Stimulated activated CD8-positive, alpha-beta memory T cell treated with anti-CD3 and anti-CD28 coated beads, Interleukin-4, amount 100 ng/mL, for 4 hours (primary cell): ENCODE data around the gene IP6K1.
A peak's percentile ranks its signal among the peaks of the same experiment; 100 is the strongest.
"Not testable (repeated sequence)": the region's sequence is repeated elsewhere in the genome, so short reads cannot be mapped to it uniquely, and the experiment has no call there.

Experiments
- DNase-seq, 2 donors: peaks; one replicate each; pipeline ENCODE4 v3.0.0-alpha.2; 2020; ENCODE audit warnings: low read depth in 2 of 2, low spot score in 1 of 2

IP6K1 gene

GRCh38 chr3:49712631-49713317, 73.6 kb downstream of the IP6K1 start:
- DNase-seq: no peak

- no peak for DNase-seq
Measured at GRCh38 chr3:49712166-49712565, 74.2 kb downstream of the IP6K1 start.

DNA sequence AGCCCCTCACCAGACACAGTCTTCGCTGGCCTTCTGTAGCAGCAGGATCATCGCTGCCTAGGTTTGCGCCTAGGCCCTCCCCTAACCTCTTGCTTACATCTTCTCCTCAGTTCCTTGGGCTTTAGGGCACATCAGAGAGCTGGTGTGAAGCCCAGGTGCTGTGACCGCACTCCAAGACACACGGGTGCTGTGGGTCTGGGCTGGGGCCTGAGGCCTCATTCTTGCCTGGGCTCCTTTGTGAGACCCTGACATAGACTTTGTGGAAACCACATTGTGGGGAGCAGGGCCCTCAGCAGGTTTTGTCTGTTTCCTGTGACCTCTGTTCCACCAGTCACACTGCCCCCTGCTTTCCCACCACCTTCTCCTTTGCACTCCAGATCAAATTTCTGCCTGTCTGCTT, 74.9 kb downstream of the IP6K1 start:
- no peak for DNase-seq

DNA sequence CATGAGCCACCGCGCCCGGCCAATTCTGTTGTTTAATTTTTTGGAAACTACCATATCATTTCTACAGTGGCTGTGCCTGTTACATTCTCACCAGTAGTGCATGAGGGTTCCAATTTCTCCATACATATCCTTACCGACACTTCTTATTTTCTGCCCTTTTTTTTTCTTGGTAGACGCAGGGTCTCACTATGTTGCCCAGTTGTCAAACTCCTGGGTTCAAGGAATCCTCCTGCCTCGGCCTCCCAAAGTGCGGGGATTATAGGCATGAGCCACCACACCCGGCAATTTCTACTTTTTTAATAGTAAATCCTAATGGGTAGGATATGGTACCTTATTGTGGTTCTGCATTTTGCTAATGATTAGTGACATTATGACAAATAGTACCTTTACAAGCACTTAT, 76.5 kb downstream of the IP6K1 start:
- no peak for DNase-seq

DNA sequence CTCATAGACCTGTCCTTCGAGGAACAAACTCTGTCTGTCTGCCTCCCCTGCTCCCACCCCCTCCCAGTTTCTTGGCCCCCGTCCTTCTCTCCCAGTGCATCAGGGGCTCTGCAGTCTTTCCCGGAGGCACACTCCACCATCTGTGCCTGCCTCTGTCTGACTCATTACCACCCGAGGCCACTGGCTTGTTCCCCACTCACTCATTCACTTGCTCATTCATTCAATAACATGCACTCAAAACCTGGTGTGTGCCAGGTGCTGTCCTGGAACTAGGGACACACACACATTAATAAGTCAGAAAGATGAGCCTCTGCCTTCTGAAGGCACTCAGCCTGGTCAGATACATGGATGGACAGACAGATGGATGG, 79.2 kb downstream of the IP6K1 start:
- no peak for DNase-seq

GRCh38 chr3:49706456-49707112, 79.8 kb downstream of the IP6K1 start:
- DNase-seq: no peak

- no peak for DNase-seq
Measured at GRCh38 chr3:49705390-49705960, 80.9 kb downstream of the IP6K1 start.

DNA sequence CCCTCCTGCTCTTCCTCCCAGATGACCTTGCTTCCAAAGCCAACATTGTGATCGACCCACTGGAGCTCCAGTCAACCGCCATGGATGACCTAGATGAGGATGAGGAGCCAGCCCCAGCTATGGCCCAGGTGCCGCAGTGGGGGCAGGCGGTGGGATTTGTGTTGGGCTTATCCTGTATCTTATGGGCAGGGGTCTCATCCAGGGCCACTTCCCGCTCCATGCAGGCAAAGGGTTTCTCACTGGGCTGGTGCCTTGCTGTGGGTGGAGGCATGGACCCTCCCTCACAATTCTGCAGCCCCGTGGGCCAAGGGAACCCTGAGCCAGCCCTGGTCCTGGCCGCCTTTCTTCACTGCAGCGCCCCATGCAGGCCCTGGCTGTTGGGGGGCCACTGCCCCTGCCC, 81.7 kb downstream of the IP6K1 start:
- no peak for DNase-seq

DNA sequence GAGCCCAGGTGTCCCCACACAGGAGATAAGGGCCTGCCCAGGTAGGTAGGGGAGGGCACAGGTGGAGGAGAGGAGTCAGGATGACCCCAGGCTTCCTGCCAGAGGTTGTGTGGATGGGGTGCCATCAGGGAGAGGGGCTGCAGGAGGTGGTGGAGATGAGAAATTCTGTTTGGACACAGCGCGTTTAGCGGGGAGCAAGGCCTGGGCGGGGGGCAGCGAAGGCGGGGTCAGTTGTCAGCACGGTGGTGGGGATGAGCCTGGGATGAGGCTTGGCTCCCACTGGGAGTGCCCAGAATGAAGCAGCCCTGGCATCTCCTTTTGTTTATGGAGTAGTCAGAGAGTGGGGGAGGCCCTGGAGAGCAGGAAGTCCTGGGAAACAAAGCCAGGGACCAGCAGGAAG, 82.4 kb downstream of the IP6K1 start:
- DNase-seq: no peak

- DNase-seq: peak in 1 of 2 donors; percentile 38
Measured at GRCh38 chr3:49703443-49703927, 82.9 kb downstream of the IP6K1 start.

DNA sequence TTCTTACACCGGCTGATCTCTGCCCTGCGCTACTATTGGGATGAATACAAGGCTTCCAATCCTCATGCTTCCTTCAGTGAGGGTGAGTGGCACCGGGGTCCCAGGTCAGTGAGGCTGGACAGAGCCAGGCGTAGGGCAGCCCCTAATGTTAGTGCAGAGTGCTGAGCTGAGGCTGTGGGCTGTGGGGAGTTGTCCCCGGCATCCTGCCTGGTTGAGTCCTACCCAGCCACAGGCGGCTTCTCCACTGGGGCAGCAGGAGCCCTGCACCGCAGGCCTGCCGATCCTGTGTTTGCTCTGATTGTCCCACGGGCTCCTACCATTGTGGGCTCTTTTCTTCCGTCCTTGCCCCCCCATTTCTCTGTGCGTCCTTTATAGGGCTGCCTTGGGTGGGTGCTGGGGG, 83.7 kb downstream of the IP6K1 start:
- DNase-seq: no peak

DNA sequence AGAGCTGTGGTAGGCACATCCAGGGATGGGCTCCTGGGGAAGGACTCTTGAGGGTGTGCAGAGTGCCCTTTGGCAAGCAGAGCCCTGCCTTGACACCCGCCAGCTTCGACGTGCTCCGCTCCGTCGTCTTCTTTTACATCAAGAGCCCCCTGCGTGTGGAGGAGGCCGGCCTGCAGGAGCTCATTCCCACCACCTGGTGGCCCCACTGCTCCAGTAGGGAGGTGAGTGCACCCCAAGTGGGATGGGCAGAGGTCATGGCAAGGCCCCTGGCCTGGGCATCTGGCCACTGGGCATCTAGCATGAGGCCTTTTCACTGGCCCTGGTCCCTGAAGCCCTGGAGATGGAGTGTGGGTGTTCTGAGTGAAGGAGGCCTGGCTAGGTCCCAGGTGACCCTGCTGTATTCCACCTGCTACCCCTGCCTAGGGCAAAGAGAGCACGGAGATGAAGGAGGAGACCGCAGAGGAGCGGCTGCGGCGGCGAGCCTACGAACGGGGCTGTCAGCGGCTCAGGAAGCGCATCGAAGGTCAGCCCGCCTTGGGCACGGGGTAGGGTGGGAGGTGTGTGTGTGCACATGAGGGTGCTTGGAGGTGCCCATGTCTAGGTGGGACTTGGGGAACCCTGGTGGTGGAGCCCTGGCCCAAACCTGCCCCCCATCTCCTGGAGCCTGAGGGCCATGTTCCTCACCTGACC, 84.8 kb downstream of the IP6K1 start:
- DNase-seq: no peak

DNA sequence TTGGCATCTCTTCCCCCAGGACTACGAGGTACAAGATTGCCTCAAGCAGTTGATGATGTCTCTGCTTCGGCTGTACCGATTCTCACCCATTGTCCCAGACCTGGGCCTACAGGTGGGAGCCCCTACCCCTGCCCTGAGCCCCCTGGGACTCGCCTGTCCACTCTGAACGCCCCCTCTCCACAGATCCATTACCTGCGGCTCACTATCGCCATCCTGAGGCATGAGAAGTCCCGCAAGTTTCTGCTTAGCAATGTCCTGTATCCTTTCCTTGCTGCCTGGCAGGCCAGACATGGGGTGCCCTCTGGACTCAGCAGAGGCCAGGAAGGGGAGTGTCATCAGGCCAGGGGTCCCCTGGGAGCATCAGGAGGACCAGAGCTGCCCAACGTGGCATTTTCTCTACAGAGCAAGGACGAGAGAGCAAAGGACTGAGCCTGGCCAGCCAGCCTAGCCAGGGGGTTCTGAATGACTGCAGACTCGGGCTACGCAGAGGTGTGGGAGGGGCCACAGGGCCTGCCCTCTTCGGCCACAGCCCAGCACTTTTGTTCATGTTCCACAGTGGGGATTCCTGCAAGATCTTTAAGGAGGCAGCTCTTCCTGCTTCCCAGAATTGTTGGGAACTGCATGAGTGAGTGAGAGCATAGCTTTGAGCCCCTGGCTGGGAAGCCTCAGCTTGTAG, 85.8 kb downstream of the IP6K1 start:
- no peak for DNase-seq

DNA sequence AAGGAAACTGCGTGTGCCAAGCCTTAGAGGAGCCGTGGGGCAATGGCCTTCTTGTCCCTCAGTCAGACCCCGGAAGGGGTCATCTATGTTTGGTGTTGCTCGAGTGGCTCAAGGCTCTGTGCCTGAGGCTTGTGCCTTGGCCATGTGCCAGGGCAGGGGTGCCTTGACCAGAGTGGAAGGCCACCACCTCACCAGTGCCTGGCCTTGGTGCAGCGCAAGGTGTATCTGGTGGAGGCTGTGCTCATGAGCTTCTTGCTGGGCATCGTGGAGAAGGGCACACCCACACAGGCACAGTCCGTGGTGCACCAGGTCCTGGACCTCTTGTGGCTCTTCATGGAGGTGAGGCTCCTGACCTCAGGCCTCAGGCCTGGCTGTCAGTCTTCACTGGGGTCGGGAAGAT, 86.3 kb downstream of the IP6K1 start:
- DNase-seq: no peak

GRCh38 chr3:49699281-49699979, 86.9 kb downstream of the IP6K1 start:
- no peak for DNase-seq

DNA sequence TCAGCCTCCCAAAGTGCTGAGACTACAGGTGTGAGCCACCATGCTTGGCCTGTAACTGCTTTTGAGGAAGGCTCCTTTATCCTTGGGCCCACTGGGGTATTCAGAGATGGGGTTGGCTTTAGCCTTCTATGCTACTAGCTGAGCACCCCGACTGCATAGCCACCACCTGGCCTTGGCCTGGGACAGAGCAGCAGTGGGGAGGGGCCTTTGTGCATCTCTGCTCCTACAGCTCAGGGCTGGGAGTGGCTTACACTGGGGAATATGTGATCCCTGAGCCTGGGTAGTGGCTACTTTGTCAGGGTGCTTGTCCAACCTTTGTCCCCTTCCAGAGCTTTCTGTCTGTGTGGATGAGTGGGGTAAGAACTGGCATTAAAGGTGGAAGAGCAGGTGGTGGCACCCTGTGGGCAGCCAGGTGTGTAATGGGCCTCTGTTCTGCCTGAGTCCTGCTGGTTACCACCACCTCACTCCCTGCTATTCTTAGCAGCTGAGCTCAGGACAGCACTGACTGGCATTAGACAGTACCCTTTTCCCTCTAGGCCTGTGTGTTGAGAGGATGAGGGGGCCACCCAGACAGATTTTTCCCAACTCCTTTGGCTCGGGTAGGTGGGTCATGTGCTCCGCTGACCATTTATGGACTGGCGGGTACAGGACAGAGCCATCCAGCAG, 90.9 kb downstream of the IP6K1 start:
- DNase-seq: not testable (repeated sequence)

GRCh38 chr3:49694409-49695070, 91.8 kb downstream of the IP6K1 start:
- not testable (repeated sequence) for DNase-seq

DNA sequence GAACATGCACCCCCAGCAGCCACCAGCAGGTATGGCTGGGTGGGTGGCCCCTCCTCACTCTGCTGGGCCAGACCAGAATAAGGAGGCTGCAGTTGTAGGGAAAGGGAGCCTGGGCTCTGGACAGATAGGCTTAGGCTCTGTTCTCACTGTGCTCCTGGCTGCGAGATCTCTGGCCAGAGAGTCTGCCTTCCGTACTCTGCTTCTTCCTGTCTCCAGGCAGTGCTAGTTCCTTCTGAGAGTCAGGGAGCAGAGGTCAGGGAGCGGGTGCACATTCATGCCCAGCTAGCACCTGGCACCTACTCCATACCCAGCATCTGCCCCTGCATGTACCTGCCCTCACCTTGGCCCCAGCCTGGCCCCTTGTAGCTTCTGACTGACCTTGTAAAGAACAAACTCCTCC, 94.9 kb downstream of the IP6K1 start:
- DNase-seq: not testable (repeated sequence)

- DNase-seq: not testable (repeated sequence)
Measured at GRCh38 chr3:49690856-49691255, 95.5 kb downstream of the IP6K1 start.
